HepG2 (cell line): ENCODE results near the gene GREM2.

Experiments
- CEBPG ChIP-seq: IDR thresholded peaks from 2 replicates; pipeline ENCODE4 v1.6.1; 2016
- KLF15 ChIP-seq: sonication (generic); formaldehyde crosslinking; IDR thresholded peaks from 2 replicates; pipeline ENCODE4 v1.8.1; 2023; ENCODE audit warnings: borderline replicate concordance, mild to moderate bottlenecking, inconsistent platforms, missing genetic modification reagents, mixed read lengths
- MED1 ChIP-seq: sonication (generic); formaldehyde crosslinking; IDR thresholded peaks from 2 replicates; pipeline ENCODE4 v1.4.0; 2020; ENCODE audit warnings: missing genetic modification reagents
- RAD21 ChIP-seq: fragments of 450-650 bp; formaldehyde crosslinking; IDR thresholded peaks from 2 replicates; pipeline ENCODE4 v1.5.0; 2020; ENCODE audit warnings: mild to moderate bottlenecking
- SUZ12 ChIP-seq: fragments of 150-350 bp; IDR thresholded peaks from 2 replicates; pipeline ENCODE4 v1.6.1; 2014; ENCODE audit warnings: low read depth, low read length
- TF ChIP-seq, protein P1 (sequence below): sonication (generic); formaldehyde crosslinking; IDR thresholded peaks from 2 replicates; pipeline ENCODE4 v1.5.0; 2020; ENCODE audit warnings: mild to moderate bottlenecking, missing genetic modification reagents, moderate library complexity
- TF ChIP-seq, protein P2 (sequence below): sonication (generic); formaldehyde crosslinking; IDR thresholded peaks from 2 replicates; pipeline ENCODE4 v1.4.0; 2020; ENCODE audit warnings: low read depth, missing genetic modification reagents
- TF ChIP-seq, protein P3 (sequence below): sonication (generic); formaldehyde crosslinking; IDR thresholded peaks from 2 replicates; pipeline ENCODE4 v1.4.0; 2020; ENCODE audit warnings: missing genetic modification reagents

DNA sequence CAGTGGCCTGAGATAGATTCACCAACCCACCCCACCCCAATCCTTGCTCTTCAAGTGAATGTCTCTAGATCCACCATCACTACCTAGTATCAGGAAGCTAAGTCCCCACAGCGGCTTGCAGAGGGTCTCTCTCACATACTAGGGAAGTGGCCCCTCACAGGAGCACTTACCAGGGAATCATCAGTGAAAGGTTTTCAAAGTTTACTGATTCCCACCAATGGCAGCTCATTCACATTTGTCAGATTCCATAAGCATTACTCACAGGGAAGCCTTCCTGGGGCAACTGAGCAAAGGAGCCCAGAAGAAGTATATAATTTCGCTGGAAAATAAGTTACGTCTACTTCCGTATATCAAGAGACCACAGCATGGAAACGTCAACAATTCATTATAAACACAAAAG, 120.8 kb downstream of the GREM2 start:
- TF ChIP-seq SUZ12 (no peak), RAD21 (CRISPR knock-in tag) (no peak), MED1 (CRISPR knock-in tag) (no peak), CEBPG (CRISPR knock-in tag) (no peak), KLF15 (CRISPR knock-in tag) (no peak)
- TF ChIP-seq, protein P1, sequence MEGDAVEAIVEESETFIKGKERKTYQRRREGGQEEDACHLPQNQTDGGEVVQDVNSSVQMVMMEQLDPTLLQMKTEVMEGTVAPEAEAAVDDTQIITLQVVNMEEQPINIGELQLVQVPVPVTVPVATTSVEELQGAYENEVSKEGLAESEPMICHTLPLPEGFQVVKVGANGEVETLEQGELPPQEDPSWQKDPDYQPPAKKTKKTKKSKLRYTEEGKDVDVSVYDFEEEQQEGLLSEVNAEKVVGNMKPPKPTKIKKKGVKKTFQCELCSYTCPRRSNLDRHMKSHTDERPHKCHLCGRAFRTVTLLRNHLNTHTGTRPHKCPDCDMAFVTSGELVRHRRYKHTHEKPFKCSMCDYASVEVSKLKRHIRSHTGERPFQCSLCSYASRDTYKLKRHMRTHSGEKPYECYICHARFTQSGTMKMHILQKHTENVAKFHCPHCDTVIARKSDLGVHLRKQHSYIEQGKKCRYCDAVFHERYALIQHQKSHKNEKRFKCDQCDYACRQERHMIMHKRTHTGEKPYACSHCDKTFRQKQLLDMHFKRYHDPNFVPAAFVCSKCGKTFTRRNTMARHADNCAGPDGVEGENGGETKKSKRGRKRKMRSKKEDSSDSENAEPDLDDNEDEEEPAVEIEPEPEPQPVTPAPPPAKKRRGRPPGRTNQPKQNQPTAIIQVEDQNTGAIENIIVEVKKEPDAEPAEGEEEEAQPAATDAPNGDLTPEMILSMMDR (CRISPR knock-in tag) = no peak
- TF ChIP-seq, protein P2, sequence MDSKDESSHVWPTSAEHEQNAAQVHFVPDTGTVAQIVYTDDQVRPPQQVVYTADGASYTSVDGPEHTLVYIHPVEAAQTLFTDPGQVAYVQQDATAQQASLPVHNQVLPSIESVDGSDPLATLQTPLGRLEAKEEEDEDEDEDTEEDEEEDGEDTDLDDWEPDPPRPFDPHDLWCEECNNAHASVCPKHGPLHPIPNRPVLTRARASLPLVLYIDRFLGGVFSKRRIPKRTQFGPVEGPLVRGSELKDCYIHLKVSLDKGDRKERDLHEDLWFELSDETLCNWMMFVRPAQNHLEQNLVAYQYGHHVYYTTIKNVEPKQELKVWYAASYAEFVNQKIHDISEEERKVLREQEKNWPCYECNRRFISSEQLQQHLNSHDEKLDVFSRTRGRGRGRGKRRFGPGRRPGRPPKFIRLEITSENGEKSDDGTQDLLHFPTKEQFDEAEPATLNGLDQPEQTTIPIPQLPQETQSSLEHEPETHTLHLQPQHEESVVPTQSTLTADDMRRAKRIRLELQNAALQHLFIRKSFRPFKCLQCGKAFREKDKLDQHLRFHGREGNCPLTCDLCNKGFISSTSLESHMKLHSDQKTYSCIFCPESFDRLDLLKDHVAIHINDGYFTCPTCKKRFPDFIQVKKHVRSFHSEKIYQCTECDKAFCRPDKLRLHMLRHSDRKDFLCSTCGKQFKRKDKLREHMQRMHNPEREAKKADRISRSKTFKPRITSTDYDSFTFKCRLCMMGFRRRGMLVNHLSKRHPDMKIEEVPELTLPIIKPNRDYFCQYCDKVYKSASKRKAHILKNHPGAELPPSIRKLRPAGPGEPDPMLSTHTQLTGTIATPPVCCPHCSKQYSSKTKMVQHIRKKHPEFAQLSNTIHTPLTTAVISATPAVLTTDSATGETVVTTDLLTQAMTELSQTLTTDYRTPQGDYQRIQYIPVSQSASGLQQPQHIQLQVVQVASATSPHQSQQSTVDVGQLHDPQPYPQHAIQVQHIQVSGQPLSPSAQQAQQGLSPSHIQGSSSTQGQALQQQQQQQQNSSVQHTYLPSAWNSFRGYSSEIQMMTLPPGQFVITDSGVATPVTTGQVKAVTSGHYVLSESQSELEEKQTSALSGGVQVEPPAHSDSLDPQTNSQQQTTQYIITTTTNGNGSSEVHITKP (CRISPR knock-in tag) = no peak
- TF ChIP-seq, protein P3, sequence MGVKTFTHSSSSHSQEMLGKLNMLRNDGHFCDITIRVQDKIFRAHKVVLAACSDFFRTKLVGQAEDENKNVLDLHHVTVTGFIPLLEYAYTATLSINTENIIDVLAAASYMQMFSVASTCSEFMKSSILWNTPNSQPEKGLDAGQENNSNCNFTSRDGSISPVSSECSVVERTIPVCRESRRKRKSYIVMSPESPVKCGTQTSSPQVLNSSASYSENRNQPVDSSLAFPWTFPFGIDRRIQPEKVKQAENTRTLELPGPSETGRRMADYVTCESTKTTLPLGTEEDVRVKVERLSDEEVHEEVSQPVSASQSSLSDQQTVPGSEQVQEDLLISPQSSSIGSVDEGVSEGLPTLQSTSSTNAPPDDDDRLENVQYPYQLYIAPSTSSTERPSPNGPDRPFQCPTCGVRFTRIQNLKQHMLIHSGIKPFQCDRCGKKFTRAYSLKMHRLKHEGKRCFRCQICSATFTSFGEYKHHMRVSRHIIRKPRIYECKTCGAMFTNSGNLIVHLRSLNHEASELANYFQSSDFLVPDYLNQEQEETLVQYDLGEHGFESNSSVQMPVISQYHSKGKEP (CRISPR knock-in tag) = no peak
